PC-3 (cell line): ENCODE results near the gene ZNF277.

ENCODE experiments used
- EZH2 ChIP-seq: fragments of 300-600 bp; sonication (generic); IDR thresholded peaks from one replicate; pipeline ENCODE4 v1.6.1; 2017; ENCODE audit warnings: antibody characterized with exemption, mild to moderate bottlenecking, low read length; ENCODE audit not compliant: unreplicated experiment
- TF ChIP-seq, protein P1 (sequence below): fragments of 300-600 bp; sonication (generic); conservative IDR thresholded peaks from 2 replicates; pipeline ENCODE4 v1.5.1; 2017; ENCODE audit warnings: antibody characterized with exemption, low read depth, mild to moderate bottlenecking, low read length

DNA sequence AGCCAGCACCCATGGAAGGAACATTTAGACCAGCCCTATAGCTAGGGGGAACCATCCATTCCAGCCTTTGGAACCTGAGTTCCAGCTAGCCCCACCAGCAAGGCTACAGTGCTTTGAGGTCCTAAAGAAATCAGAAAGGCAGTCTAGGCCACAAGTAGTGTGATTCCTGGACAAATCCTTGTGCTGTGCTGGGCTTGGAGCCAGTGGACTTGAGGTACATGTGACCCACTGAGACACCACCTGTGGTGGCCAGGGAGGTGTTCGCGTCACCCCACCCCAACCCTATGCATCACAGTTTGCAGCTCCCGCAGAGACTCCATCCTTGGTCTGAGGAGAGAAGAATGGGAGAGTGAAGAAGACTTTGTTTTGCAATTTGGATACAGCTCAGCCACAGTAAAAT lies 31.8 kb downstream of the ZNF277 start:
- TF ChIP-seq, protein P1, sequence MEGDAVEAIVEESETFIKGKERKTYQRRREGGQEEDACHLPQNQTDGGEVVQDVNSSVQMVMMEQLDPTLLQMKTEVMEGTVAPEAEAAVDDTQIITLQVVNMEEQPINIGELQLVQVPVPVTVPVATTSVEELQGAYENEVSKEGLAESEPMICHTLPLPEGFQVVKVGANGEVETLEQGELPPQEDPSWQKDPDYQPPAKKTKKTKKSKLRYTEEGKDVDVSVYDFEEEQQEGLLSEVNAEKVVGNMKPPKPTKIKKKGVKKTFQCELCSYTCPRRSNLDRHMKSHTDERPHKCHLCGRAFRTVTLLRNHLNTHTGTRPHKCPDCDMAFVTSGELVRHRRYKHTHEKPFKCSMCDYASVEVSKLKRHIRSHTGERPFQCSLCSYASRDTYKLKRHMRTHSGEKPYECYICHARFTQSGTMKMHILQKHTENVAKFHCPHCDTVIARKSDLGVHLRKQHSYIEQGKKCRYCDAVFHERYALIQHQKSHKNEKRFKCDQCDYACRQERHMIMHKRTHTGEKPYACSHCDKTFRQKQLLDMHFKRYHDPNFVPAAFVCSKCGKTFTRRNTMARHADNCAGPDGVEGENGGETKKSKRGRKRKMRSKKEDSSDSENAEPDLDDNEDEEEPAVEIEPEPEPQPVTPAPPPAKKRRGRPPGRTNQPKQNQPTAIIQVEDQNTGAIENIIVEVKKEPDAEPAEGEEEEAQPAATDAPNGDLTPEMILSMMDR, result no peak
- TF ChIP-seq EZH2, result no peak
